Renal pelvis (tissue), 4 donors: ENCODE data around the gene RNF144A. TPM values are rescaled to one million over a fixed set of nuclear protein-coding genes. Genes with fewer than 3 reads are reported as not detected.
"Not testable (repeated sequence)": the region's sequence is repeated elsewhere in the genome, so short reads cannot be mapped to it uniquely, and the experiment has no call there.

ENCODE experiments used
- DNase-seq: peaks from one replicate; pipeline ENCODE4 v3.0.0-alpha.2; 2013
- polyA plus RNA-seq, 3 donors: library from polyadenylated mRNA; unstranded; fragments of 120-200 nt; gene quantifications; one replicate each; pipeline ENCODE4 v1.2.1, GENCODE V29; 2013; ENCODE audit not compliant: insufficient read length in 3 of 3

RNF144A gene
- polyA plus RNA-seq, 3 donors: 53.1 to 57.7 (median 55.4) TPM

- no peak for DNase-seq
Measured at GRCh38 chr2:6924924-6925409, 7.8 kb downstream of the RNF144A start.

GRCh38 chr2:6926071-6926732 is 9.0 kb downstream of the RNF144A start:
- DNase-seq: no peak

GRCh38 chr2:6927186-6927585 is 10.0 kb downstream of the RNF144A start:
- no peak for DNase-seq

- no peak for DNase-seq
Measured at GRCh38 chr2:6927753-6928152, 10.5 kb downstream of the RNF144A start.

- DNase-seq: no peak
Measured at GRCh38 chr2:6928452-6928851, 11.2 kb downstream of the RNF144A start.

- DNase-seq: no peak
Measured at GRCh38 chr2:6929196-6929819, 12.1 kb downstream of the RNF144A start.

GRCh38 chr2:6930923-6931647 is 13.9 kb downstream of the RNF144A start:
- no peak for DNase-seq

GRCh38 chr2:6931753-6932152 is 14.5 kb downstream of the RNF144A start:
- no peak for DNase-seq

GRCh38 chr2:6932206-6932605 is 15.0 kb downstream of the RNF144A start:
- DNase-seq: no peak

- no peak for DNase-seq
Measured at GRCh38 chr2:6932828-6933227, 15.6 kb downstream of the RNF144A start.

- DNase-seq: no peak
Measured at GRCh38 chr2:6933911-6934310, 16.7 kb downstream of the RNF144A start.

- no peak for DNase-seq
Measured at GRCh38 chr2:6934345-6934744, 17.1 kb downstream of the RNF144A start.

GRCh38 chr2:6934758-6935651 is 17.8 kb downstream of the RNF144A start:
- no peak for DNase-seq

- not testable (repeated sequence) for DNase-seq
Measured at GRCh38 chr2:6935652-6936020, 18.4 kb downstream of the RNF144A start.

- no peak for DNase-seq
Measured at GRCh38 chr2:6937157-6937556, 19.9 kb downstream of the RNF144A start.

- no peak for DNase-seq
Measured at GRCh38 chr2:6937582-6937981, 20.4 kb downstream of the RNF144A start.

- DNase-seq: no peak
Measured at GRCh38 chr2:6939071-6939470, 21.9 kb downstream of the RNF144A start.

- DNase-seq: no peak
Measured at GRCh38 chr2:6940820-6941219, 23.6 kb downstream of the RNF144A start.

GRCh38 chr2:6941299-6942046 is 24.3 kb downstream of the RNF144A start:
- no peak for DNase-seq

GRCh38 chr2:6942848-6943247 is 25.6 kb downstream of the RNF144A start:
- no peak for DNase-seq

- no peak for DNase-seq
Measured at GRCh38 chr2:6943523-6943922, 26.3 kb downstream of the RNF144A start.
